ENCODE results near the gene FDX2. TPM values are rescaled to one million over a fixed set of nuclear protein-coding genes. Genes with fewer than 3 reads are reported as not detected.

The FDX2 gene
- total and polyA plus RNA-seq, 2 of the 8 experiments (the other 6 are each of a cell fraction or from before 2014, with no cell fraction given) = 27.0 to 64.4 TPM

- H3K79me2 ChIP-seq (ENCODE audit: control insufficient read depth in 1 of 2, insufficient read depth in 2 of 2, low read length in 2 of 2) = no peaks in the 10 kb centered on the region
- no peak overlapping the region for H4K91ac ChIP-seq (replicated peaks; ENCODE audit: insufficient read length, low read length)
- H3K23ac ChIP-seq (ENCODE audit: insufficient read length) = no peak overlapping the region
- no peak overlapping the region for H2BK5ac ChIP-seq (ENCODE audit: low read depth, low read length)
- 94% methylated on average over 22 of the region's 23 CpGs; no CpG with 5 or more reads in 1 of the 2 experiments for WGBS, 2 experiments (ENCODE audit: extremely low coverage in 1 of 2, insufficient coverage in 1 of 2, insufficient read length in 1 of 2, insufficient replicate concordance in 2 of 2, low coverage in 1 of 2, low lambda C conversion rate in 2 of 2, missing lambda C conversion rate in 1 of 2)
- H3K27ac ChIP-seq (ENCODE audit: low read depth, low read length) = no peak overlapping the region
- DNase-seq (ENCODE audit: low read depth in 1 of 2, low spot score in 2 of 2) (no peak), FAIRE-seq (no peak)
- H3K4ac ChIP-seq (replicated peaks; ENCODE audit: insufficient read length, low read depth, low read length) = no peak overlapping the region
- H3K56ac ChIP-seq (replicated peaks; ENCODE audit: insufficient read length, low read depth, low read length) = no peak overlapping the region
- no peak overlapping the region for H2BK15ac ChIP-seq (ENCODE audit: low read length)
- H2AK5ac ChIP-seq (ENCODE audit: low read depth, low read length) = no peak overlapping the region
- no peak overlapping the region for H2BK12ac ChIP-seq (ENCODE audit: low read depth, low read length)
- H3K9ac ChIP-seq (replicated peaks in 1 of 4; ENCODE audit: extremely low read depth in 1 of 4, low read depth in 3 of 4, low read length in 3 of 4) = no peak overlapping the region
- H3K23me2 ChIP-seq (ENCODE audit: low read depth, low read length) = 0 out of 2 replicates have a peak, but pooled peaks cover 2% of the 10 kb centered on the region
- no peak overlapping the region for H4K5ac ChIP-seq (ENCODE audit: insufficient read length, low read depth, low read length)
- peaks cover 3 to 5% of the 10 kb centered on the region in 2 experiments for H4K20me1 ChIP-seq (replicated peaks in 1 of 2; ENCODE audit: control insufficient read depth in 1 of 2, insufficient read depth in 2 of 2, low read length in 2 of 2)
- no peak overlapping the region; the same call in 1 of the 2 replicates for H4K8ac ChIP-seq (ENCODE audit: extremely low read depth, insufficient read depth, low read length)
- no peaks in the 10 kb centered on the region for H3K4me1 ChIP-seq (replicated peaks in 1 of 4; ENCODE audit: control insufficient read depth in 3 of 4, insufficient read depth in 4 of 4, low read length in 3 of 4)
- no peak overlapping the region for H2BK120ac ChIP-seq (replicated peaks; ENCODE audit: low read depth, low read length)
- ChIA-PET POLR2A (ENCODE audit: partially characterized antibody) (interaction anchor here (1.8 kb wide), 1 partner anchor 8 kb away, joined by 6 read pairs; no protein-coding TSS in a partner anchor), CTCF (ENCODE audit: partially characterized antibody) (interaction anchor here (0.7 kb wide), 1 partner anchor 22 kb away, joined by 3 read pairs; no protein-coding TSS in a partner anchor)
- no peaks in the 10 kb centered on the region for H3K9me3 ChIP-seq (ENCODE audit: insufficient read depth in 2 of 2, low read depth in 1 of 2, low read length in 1 of 2)
- H3K4me3 ChIP-seq (ENCODE audit: extremely low read depth in 1 of 4, insufficient read depth in 2 of 4, low read depth in 3 of 4, low read length in 4 of 4) = no peak overlapping the region
- H3K36me3 ChIP-seq (ENCODE audit: control insufficient read depth in 2 of 4, insufficient read depth in 4 of 4, low read length in 3 of 4) = peaks cover 0 to 22% (median 9%) of the 10 kb centered on the region in 4 experiments; a peak in 6 of 8 replicates
- H2AFZ ChIP-seq (ENCODE audit: low read length) = no peak overlapping the region
- no peaks in the 10 kb centered on the region for H3K27me3 ChIP-seq (replicated peaks in 1 of 4; ENCODE audit: control insufficient read depth in 3 of 4, extremely low read depth in 1 of 4, insufficient read depth in 3 of 4, low read length in 3 of 4)
- no peak overlapping the region for H3K18ac ChIP-seq (ENCODE audit: extremely low read depth, low read length)
- H3K79me1 ChIP-seq (ENCODE audit: low read depth, low read length) = peaks cover 2% of the 10 kb centered on the region; the same call in 1 of the 2 replicates
- no peak overlapping the region for H3K4me2 ChIP-seq (ENCODE audit: insufficient read depth in 1 of 2, low read depth in 2 of 2, low read length in 2 of 2)
- no peak overlapping the region for H2BK20ac ChIP-seq (ENCODE audit: low read length)
- H3K14ac ChIP-seq (ENCODE audit: insufficient read length) = no peak overlapping the region
- TF ChIP-seq CHD2 (IDR thresholded peaks at IDR 0.05; ENCODE audit: low read length) = no peak
- no peak for TF ChIP-seq CEBPB (IDR thresholded peaks at IDR 0.05; ENCODE audit: low read depth, low read length)
- no peak for TF ChIP-seq SUZ12 (IDR thresholded peaks at IDR 0.05; ENCODE audit: low read length)
- TF ChIP-seq JUN (IDR thresholded peaks at IDR 0.05; ENCODE audit: low read depth, low read length) = no peak
- TF ChIP-seq RBBP5 (IDR thresholded peaks at IDR 0.05; ENCODE audit: borderline replicate concordance, low read depth, low read length) = no peak
- TF ChIP-seq RAD21 (IDR thresholded peaks at IDR 0.05 in 1 of 2, conservative IDR thresholded peaks at IDR 0.05 in 1 of 2; ENCODE audit: low read depth in 2 of 2, low read length in 2 of 2) = no peak
- no peak for TF ChIP-seq SIRT6 (IDR thresholded peaks at IDR 0.05; ENCODE audit: low read length)
- TF ChIP-seq, protein P1, sequence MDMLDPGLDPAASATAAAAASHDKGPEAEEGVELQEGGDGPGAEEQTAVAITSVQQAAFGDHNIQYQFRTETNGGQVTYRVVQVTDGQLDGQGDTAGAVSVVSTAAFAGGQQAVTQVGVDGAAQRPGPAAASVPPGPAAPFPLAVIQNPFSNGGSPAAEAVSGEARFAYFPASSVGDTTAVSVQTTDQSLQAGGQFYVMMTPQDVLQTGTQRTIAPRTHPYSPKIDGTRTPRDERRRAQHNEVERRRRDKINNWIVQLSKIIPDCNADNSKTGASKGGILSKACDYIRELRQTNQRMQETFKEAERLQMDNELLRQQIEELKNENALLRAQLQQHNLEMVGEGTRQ (IDR thresholded peaks at IDR 0.05; ENCODE audit: low read length) = no peak
- TF ChIP-seq CBX5 (IDR thresholded peaks at IDR 0.05; ENCODE audit: low read depth, low read length) = no peak
- no peak for TF ChIP-seq SIN3A (conservative IDR thresholded peaks at IDR 0.05 in 1 of 2, IDR thresholded peaks at IDR 0.05 in 1 of 2; ENCODE audit: low read depth in 1 of 2, low read length in 2 of 2)
- no peak for TF ChIP-seq RFX5 (IDR thresholded peaks at IDR 0.05; ENCODE audit: borderline replicate concordance, low read depth, low read length)
- TF ChIP-seq EP300 (IDR thresholded peaks at IDR 0.05; ENCODE audit: borderline replicate concordance in 1 of 2, low read depth in 2 of 2, low read length in 2 of 2) = no peak
- no peak for TF ChIP-seq BRCA1 (IDR thresholded peaks at IDR 0.05; ENCODE audit: low read depth, low read length)
These were observed 49.7 kb upstream of the FDX2 start for GRCh38 chr19:10365518-10365917.
